Progenitor cell of endocrine pancreas (in vitro differentiated cells): ENCODE results near the gene PDE9A. TPM values are rescaled to one million over a fixed set of nuclear protein-coding genes. Genes with fewer than 3 reads are reported as not detected.

ENCODE experiments used
- DNase-seq: peaks from one replicate; pipeline ENCODE4 v3.0.0; 2021; ENCODE audit warnings: low spot score; ENCODE audit not compliant: unreplicated experiment
- H3K27ac Mint-ChIP-seq: 2 replicates; pipeline ENCODE4 v1.8.0; 2021; ENCODE audit warnings: mild to moderate bottlenecking, moderate library complexity, mixed read lengths
- H3K27me3 Mint-ChIP-seq: 2 replicates; pipeline ENCODE4 v1.8.0; 2021; ENCODE audit warnings: mixed read lengths
- H3K36me3 Mint-ChIP-seq: 2 replicates; pipeline ENCODE4 v1.8.0; 2022; ENCODE audit warnings: mixed read lengths; ENCODE audit not compliant: insufficient read depth
- H3K4me1 Mint-ChIP-seq: 2 replicates; pipeline ENCODE4 v1.8.0; 2021; ENCODE audit warnings: low read depth, mixed read lengths
- H3K4me3 Mint-ChIP-seq: 2 replicates; pipeline ENCODE4 v1.8.0; 2021; ENCODE audit warnings: low read depth, mild to moderate bottlenecking, moderate library complexity, mixed read lengths
- H3K9me3 Mint-ChIP-seq: 2 replicates; pipeline ENCODE4 v1.8.0; 2021; ENCODE audit warnings: low read depth, mixed read lengths
- CTCF ChIP-seq: fragments of 200-600 bp; sonication (generic); IDR thresholded peaks from one replicate; pipeline ENCODE4 v1.5.0; 2021; ENCODE audit warnings: antibody characterized with exemption, mild to moderate bottlenecking; ENCODE audit not compliant: unreplicated experiment
- total RNA-seq: library from RNA; stranded (reverse); gene quantifications from 2 replicates; pipeline ENCODE4 v1.2.1, GENCODE V29; 2021

The PDE9A gene
- total RNA-seq, 1 donor from 2014 or later = 57.0 TPM

- Mint-ChIP-seq H3K27me3 (peaks cover 37% of the 10 kb centered on the region), H3K27ac (peak overlapping the region; percentile 87), H3K36me3 (peaks cover 7% of the 10 kb centered on the region), H3K4me3 (peak overlapping the region; percentile 65), H3K9me3 (no peaks in the 10 kb centered on the region), H3K4me1 (peaks cover 25% of the 10 kb centered on the region)
- peak; percentile 47 for DNase-seq
- TF ChIP-seq CTCF = no peak
These were observed 127.9 kb downstream of the PDE9A start for GRCh38 chr21:42781150-42781970.

- Mint-ChIP-seq H3K4me1 (peaks cover 25% of the 10 kb centered on the region), H3K9me3 (no peaks in the 10 kb centered on the region), H3K27ac (peak overlapping the region; percentile 62), H3K27me3 (peaks cover 37% of the 10 kb centered on the region), H3K36me3 (peaks cover 5% of the 10 kb centered on the region), H3K4me3 (no peak overlapping the region)
- no peak for TF ChIP-seq CTCF
- DNase-seq = no peak
These were observed 128.7 kb downstream of the PDE9A start for GRCh38 chr21:42781971-42782722.

- no peak for DNase-seq
- H3K4me1 Mint-ChIP-seq = peaks cover 25% of the 10 kb centered on the region
- H3K9me3 Mint-ChIP-seq = no peaks in the 10 kb centered on the region
- no peak overlapping the region for H3K4me3 Mint-ChIP-seq
- H3K27ac Mint-ChIP-seq = no peak overlapping the region
- TF ChIP-seq CTCF = no peak
- peaks cover under 1% of the 10 kb centered on the region for H3K36me3 Mint-ChIP-seq
- peaks cover 37% of the 10 kb centered on the region for H3K27me3 Mint-ChIP-seq
These were observed 129.4 kb downstream of the PDE9A start for GRCh38 chr21:42782723-42783242.

GRCh38 chr21:42784276-42784675 is 130.9 kb downstream of the PDE9A start:
- DNase-seq = no peak
- no peak overlapping the region for H3K4me3 Mint-ChIP-seq
- H3K9me3 Mint-ChIP-seq = no peaks in the 10 kb centered on the region
- peaks cover 24% of the 10 kb centered on the region for H3K4me1 Mint-ChIP-seq
- TF ChIP-seq CTCF = no peak
- H3K36me3 Mint-ChIP-seq = no peaks in the 10 kb centered on the region
- H3K27me3 Mint-ChIP-seq = peaks cover 37% of the 10 kb centered on the region
- no peak overlapping the region for H3K27ac Mint-ChIP-seq

- no peak for TF ChIP-seq CTCF
- Mint-ChIP-seq H3K27me3 (peaks cover 31% of the 10 kb centered on the region), H3K27ac (peak overlapping the region; percentile 33), H3K4me1 (peaks cover 21% of the 10 kb centered on the region), H3K9me3 (no peaks in the 10 kb centered on the region), H3K4me3 (no peak overlapping the region), H3K36me3 (no peaks in the 10 kb centered on the region)
- no peak for DNase-seq
These were observed 131.6 kb downstream of the PDE9A start for GRCh38 chr21:42784896-42785451.
